GM19043 (cell line): ENCODE measurements around the gene CYYR1.

Source experiments
- ATAC-seq: cut with Tn5 transposase; IDR thresholded peaks from one replicate; pipeline ENCODE4 v1.9.1; 2021; ENCODE audit warnings: low read depth; ENCODE audit not compliant: unreplicated experiment

Gene CYYR1

DNA sequence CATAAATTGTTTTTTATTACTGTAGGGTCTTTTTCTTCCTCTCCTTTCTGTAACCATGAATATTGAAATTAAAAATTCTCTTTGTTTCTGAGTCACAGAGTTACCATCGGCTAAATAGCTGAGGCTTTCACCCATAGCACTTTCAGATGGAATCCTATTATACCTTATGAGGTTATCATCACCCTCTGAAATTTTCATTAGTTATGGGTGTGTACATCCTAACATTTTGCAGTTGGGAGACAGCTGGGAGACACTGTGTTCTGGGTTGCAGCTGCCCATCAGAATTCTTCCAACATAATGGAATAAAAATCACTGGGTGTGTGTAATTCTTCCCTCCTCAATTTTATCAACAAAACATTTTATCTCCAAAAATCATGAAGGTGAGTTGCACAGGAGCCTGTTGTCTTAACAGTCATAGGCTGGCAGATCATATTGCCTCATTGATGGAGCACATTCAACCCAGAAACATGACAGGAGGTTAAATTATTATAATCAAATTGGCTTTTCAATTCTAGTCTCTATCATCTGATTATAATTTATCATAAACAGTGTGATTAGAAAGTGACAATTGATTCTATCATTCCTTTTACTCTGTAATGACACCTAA, 17.4 kb downstream of the CYYR1 start:
- ATAC-seq: no peak

DNA sequence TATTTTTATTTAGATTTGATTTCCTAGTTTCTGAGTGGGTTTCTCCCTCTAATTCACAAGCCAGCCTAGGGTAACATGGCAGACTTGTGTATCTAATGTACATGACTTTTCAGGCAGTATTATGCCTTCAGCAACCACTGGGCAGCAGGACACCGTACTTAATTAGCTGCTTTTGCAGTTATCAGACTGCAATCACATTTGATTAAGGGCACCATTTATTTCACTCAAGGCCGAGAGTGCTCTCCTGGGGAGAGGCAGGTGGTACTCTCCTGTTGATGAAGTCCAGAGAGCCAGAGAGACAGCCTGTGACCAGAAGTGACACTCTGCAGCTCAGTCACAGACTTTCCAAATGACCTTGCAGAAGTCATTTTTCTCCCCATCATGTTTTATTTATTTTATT, 18.7 kb downstream of the CYYR1 start:
- no peak for ATAC-seq

DNA sequence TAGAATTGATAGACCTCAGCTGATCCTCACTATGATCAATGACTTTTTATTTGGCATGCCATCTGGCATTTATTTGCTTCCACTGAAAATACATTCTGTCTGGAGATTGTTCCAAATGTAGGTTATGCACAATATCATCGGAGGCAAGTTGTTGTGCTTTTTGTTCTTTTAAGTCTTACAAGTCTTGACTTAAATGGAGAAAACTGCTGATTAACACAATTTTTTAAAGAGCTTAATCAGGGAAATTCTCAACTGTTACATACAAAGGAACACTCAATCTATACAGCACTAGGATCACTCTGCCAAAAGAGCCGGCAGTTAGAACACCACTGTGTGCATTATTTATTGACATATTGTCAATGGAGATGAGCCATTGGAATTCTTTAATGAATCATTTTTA, 19.2 kb downstream of the CYYR1 start:
- ATAC-seq: no peak

DNA sequence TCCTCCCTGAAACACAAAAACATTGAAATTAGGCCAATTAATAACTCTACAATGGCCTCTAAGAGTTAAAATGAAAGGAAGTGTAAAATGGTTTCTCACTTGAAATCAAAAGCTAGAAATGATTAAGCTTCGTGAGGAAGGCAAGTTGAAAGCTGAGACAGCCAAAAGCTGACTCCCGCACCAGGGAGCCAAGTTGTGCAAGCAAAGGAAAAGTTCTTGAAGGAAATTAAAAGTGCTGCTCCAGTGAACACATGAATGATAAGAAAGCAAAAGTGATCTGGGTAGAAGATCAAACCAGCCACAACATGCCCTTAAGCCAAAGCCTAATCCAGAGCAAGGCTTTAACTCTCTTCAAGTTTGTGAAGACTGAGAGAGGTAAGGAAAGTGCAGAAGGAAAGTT, 22.8 kb downstream of the CYYR1 start:
- no peak for ATAC-seq

DNA sequence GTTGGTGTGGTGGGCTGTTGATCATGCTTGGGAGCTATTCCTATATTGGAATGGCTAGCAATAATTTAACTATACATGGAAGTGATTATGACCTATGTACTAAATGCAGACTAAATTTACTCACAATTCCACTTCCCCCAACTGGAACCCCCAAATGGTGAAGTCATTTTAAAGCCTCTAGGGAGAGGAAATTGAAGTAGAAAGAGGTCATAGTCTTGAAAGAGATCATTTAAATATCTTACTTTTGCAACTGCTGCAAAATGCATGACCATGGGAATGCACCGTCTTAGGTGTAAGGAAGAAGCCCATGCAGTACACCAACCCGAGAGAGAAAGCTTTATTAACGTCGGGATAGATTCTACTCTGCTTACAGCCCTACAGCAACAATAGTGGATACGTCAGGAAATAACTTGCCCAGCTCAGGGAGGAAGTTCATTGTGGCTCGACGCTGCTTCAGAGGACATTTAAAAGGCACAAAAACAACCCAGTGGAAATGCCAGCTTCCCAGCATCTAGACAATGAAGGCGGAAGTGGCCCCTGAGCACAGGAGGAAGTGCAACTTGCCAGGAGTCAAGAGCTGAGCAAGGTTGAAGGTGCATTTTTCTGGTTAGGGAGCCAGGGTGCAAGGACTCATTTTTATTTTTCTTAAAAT, 26.5 kb downstream of the CYYR1 start:
- no peak for ATAC-seq

DNA sequence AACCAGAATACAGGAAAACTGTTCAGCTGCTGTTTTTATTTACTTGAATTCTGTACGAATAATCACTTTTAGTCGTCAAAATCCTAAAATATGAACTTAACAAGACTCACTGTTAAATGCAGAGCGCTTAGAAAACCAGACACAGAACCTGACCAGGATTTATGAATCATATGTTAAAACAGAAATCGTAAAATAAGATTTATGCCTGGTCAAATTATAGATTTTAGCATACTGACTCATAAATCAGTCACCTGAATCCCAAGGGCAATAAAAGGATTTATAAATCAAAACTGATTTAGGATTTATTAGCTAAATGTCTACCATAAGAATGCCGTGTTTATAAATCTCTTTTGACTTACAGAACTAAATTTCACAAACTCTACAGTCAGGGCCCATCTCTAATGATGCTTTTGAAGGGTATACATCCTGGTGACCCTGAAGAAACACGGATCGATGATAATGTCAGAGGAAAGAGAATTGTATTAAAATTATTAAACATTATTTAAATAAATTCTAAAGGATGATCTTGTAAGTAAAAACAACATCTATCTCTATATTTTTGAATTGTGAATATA, 28.8 kb downstream of the CYYR1 start:
- no peak for ATAC-seq

DNA sequence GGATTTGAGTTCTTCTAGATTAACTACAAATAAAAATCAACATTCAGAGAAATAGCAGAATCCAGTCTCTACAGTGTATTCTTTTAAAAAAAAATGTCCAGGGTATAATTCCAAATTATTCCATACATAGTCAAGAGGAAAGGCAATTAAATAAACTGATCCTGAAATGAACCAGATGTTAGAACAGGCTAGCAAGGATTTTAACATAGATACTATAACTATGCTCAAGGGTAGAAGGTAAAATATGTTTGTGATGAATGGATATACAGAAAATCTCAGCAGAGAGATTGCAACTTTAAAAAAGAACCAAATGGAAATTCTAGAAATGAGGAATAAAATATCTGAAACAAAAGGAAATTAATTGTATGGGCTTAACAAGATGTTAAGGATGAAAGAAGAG, 32.4 kb downstream of the CYYR1 start:
- ATAC-seq: no peak

DNA sequence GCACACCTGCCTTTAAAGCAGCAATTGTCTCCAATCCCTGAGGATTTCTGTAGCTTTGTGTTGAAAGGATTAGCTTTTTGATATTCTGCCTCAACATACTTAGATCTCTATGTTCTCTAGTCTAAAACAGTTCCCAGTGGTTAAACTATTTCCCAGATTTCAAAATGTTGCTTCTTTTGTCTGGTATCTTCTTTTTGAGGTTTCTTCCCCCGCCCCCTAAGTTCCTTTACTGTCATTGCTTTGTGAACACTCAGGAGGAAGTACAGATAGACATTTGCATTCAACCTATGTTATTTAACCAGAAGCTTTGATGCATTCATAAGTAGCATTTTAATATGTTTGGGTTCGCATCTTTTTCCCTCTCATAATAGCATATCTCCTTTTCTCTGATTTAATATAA, 33.5 kb downstream of the CYYR1 start:
- no peak for ATAC-seq

DNA sequence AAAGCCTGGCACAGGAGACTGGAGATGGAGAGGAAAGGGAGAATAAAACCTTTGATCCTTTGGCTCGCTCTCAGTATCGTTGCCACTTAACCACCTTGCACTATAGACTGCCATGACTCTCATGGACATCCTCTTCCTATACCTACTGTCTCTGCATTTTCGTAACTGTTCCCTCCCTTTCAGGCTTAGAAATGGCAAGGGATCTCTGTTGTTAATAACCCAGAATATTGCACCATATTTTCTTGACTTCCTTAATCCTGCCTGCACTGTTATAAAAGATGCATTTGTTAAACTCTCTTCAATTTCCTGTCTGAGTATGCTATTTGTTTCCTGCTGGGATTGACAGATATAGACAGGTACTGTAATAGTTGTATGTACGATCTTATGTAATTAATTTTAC, 38.6 kb downstream of the CYYR1 start:
- no peak for ATAC-seq

DNA sequence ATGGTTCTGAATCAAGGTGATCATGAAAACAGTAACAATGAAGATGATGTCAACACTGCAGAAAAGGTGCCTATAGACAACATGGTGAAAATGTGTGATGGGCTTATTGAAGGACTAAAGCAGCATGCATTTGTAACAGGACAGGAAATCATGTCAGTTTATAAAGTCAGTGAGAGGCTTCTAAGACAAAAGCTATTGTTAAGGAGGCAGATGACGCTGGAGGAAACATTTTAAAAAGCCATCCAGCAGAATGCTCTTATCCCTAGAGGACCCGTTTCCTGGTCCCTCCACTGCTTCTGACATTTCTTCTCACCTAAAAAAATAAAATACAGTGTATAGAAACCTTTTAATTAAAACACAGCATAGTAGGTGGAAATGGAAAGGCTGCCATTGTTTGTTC, 40.9 kb downstream of the CYYR1 start:
- ATAC-seq: no peak

DNA sequence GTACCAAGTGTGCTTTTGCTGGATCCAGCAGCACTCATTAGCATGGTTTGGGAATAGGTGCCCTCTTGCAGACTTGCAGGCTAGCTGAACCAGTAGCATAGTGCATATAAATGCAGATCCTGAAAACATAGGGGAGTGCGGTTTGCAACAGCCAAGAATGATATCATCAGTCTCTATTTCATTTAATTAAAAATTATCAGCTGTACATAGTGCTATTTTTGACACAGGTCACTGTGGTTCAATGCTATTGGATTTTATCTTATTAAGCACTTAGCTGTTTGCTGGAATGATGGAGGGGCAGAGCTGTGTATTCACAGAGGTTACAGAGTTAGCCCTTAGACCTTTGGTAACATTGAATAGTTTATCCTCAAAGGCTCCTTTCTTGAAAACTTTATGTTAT, 43.6 kb downstream of the CYYR1 start:
- no peak for ATAC-seq

DNA sequence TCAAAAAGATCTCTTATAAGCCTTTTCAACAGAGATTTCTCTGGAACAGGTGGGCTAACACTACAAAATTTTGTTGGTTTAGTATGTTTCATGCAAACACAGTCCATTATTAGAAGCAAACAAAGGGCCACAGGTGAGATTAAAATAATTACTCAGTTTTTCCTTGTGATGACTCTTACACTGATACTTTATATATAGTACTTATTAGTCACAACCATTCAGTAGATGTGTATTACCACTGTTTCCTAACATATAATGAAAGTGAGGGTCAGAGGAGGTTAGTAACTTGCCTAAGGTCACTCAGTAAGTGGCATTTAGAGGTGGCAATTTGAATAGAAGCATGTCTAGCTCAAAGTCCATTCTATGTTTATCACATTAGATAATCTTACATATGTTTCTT, 44.2 kb downstream of the CYYR1 start:
- ATAC-seq: no peak

DNA sequence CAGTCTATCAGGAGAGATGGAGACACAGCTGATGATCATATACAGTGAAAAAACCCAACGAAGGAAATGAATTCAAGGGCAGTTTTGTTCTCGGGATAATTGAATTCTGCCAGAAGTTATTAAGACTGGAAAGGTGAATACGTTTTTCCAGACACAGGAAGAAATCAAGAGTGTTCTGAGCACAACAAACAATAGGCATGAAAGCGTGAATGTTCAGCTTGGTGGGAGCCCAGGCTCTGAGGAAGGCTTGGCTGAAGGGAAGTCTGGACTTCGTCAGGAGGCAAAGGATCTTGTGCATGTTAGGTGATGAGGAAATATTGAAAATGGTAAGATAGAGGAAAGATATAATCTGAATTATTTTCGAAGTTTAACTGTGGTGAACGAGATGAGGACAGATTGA, 50.4 kb downstream of the CYYR1 start:
- ATAC-seq: no peak

DNA sequence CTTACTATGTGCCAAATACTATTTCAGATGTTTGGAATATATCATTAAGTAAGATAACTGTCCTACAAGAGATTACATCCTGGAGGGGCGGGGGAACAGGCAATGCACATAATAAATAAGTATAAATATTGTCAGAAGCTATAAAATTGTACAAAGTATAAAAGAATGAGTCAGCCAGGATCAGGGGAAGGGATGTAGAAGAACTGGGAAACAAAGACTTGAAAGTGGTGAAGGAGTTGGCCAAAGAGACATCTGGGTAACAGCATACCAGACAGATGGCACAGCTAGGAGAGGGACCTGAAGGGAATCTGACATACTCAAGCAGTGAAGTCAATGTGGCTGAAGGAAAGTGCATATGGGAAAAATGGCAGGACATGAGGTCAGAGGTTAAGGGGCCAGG, 53.9 kb downstream of the CYYR1 start:
- ATAC-seq: no peak

DNA sequence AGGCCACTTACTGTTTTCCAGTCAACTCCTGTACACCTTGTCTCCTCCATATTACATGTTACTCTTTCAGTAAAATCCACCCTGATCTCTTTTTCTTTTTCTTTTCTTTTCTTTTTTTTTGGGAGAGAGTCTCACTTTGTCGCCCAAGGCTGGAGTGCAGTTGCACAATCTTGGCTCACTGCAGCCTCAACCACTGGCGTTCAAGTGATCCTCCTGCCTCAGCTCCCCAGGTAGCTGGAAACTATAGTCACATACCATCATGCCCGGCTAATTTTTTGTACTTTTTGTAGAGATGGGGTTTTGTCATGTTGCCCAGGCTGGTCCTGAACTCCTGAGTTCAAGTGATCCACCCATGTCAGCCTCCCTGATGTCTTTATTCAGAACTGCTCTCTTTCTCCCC, 57.8 kb downstream of the CYYR1 start:
- no peak for ATAC-seq

DNA sequence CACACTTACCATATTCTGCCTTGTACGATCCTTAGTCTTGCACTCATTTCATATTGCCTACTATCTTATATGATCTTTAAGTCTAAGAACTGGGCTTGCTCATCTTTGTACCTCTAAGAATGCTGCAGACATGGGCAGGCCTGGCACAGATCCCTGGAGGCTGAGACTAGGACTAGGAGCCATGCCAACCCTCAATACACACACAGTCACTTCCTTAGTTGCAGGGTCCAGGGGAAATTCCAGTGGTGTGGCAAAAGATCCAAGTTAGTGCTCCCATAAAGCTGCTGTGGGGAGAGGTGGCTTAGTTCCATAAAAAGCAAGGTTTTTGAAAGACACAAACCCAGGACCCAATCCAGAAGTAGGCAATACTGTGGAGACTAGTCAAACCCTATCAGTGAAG, 59.9 kb downstream of the CYYR1 start:
- ATAC-seq: no peak

DNA sequence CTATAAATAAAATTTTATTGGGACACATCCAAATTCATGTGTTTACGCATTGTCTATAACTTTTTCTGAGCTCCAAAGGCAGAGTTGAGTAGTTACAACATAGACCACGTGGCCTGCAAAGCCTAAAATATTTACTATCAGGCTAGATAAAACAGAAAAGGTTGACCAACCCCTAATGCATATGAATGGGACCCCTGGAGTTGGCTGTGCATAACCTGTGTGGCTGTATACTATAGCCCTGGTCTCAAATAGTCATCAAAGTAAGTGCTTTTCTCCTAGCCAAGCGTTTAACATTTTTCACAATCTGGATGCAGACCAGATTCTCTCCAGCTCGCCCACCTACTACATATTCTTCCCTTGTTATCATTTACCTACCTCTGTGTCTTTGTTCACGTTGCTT, 60.4 kb downstream of the CYYR1 start:
- ATAC-seq: no peak

DNA sequence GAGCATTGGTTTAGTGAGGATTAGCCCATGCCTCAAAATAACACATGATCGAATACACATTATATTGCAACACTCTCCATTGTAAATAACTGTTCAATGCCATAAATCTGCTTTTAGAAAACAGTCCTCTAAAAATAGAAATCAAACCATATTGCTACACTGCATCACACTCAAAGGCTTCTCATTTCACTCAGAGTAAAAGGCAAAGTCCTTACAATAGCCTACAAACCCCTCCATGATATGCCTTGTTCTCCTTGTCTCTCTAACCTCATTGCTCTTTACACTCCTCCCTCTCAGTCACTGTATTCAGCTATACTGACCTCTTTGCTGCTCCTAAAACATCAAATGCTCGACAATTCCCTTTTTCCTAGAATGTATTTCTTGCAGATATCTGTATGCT, 64.2 kb downstream of the CYYR1 start:
- no peak for ATAC-seq

DNA sequence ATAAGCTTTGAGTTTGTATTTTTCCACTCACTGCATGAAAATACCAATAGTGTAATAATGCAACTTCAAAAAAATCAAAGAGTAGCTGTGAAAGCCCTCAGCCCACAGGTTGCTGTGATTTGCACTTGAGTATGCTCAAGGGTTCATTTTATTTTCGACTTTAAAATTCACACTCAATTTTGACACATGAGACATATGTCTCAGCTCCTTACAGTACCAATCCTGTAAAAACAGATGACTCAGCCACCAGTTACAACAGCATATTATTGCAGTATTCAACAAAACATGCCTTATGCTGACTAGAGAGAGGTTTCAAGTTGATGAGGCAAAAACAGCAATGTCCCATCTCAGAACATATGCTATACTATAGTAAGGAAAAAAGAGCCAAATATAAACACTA, 66.1 kb downstream of the CYYR1 start:
- no peak for ATAC-seq

DNA sequence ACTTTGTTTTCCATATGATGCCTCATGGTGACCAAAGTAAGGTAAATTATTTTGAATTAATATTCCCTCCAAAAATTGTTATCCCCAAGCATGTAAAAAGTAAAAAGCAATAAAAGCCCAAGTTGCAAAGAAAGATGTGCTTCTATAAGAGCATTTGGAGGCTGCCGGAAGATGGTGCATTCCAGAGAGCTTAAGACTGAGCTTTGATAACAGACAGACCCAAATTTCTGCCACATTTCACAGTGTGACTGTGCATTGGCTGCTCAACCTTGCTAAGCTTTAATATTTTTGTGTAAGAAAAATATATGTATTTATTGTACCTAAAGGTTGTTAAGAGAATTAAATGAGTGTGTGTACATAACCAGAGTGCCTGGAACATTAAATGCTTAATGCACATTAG, 67.9 kb downstream of the CYYR1 start:
- ATAC-seq: no peak

DNA sequence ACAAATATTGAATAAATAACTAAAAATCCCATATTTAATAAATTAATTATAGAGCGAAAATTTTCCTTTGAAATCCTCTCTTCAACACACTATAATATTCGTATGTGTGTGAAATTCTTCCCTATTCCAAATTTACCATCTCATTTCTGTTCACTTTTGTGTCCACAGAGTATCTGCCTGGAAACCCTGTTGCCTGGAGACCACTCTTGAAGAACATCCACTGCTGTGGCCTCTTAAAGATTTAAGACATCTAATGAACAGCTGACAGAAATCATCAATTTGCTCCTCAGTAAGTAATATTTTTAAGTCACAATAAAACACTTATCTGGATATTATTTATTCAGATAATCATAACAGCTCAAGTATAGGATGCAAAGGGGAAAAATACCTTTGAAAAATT, 69.7 kb downstream of the CYYR1 start:
- no peak for ATAC-seq

DNA sequence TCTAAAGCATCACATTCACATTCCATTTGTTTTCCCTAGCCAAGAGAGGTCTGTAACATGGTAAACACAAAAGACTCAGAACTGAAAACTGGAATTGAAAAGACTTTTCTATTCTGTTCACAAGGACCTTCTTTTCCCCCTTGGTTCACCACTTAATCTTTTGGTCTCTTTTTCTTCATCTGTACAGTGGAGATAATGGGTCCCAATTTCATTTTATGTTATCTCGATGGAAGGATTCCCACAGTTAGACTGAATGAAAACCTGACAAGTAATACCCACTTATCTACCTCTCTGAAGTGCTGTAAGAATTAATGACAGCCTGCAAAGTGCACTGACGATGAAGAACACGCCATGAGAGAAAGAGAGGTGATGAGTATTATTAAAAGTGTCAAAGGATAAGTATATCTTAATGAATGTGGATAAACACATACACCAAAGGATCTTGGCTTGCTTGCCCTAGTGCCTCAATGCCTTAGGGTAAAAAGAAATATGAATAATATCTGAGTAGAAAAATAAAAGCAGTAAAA, 71.5 kb downstream of the CYYR1 start:
- ATAC-seq: no peak
